IMR-90 (cell line): ENCODE measurements around the gene PRKCE.

Experiments
- BHLHE40 ChIP-seq: fragments of 150-350 bp; IDR thresholded peaks from 2 replicates; pipeline ENCODE4 v1.6.1; 2016; ENCODE audit warnings: mild to moderate bottlenecking, low read depth, low read length
- CEBPB ChIP-seq: IDR thresholded peaks from 2 replicates; pipeline ENCODE4 v1.6.1; 2012; ENCODE audit warnings: low read depth, low read length, improper control_type of control experiment
- CHD1 ChIP-seq: IDR thresholded peaks from 2 replicates; pipeline ENCODE4 v1.6.1; 2012; ENCODE audit warnings: low read depth, low read length, improper control_type of control experiment
- CTCF ChIP-seq: conservative IDR thresholded peaks from 2 replicates; pipeline ENCODE4 v1.5.1; 2012; ENCODE audit warnings: mild to moderate bottlenecking, low read depth, low read length, improper control_type of control experiment
- FOS ChIP-seq: fragments of 150-350 bp; IDR thresholded peaks from 2 replicates; pipeline ENCODE4 v1.6.1; 2016; ENCODE audit warnings: low read depth, low read length
- MAZ ChIP-seq: IDR thresholded peaks from 2 replicates; pipeline ENCODE4 v1.6.1; 2012; ENCODE audit warnings: low read depth, mild to moderate bottlenecking, low read length, improper control_type of control experiment, moderate library complexity, borderline replicate concordance
- MXI1 ChIP-seq: IDR thresholded peaks from 2 replicates; pipeline ENCODE4 v1.6.1; 2012; ENCODE audit warnings: low read depth, mild to moderate bottlenecking, low read length, moderate library complexity, borderline replicate concordance
- NFE2L2 ChIP-seq: fragments of 150-350 bp; IDR thresholded peaks from 2 replicates; pipeline ENCODE4 v1.6.1; 2016; ENCODE audit warnings: low read depth, mild to moderate bottlenecking, low read length
- POLR2A ChIP-seq: IDR thresholded peaks from 2 replicates; pipeline ENCODE4 v1.6.1; 2012; ENCODE audit warnings: mild to moderate bottlenecking, low read depth, low read length
- RAD21 ChIP-seq: IDR thresholded peaks from 2 replicates; pipeline ENCODE4 v1.6.1; 2012; ENCODE audit warnings: low read length, improper control_type of control experiment
- RCOR1 ChIP-seq: IDR thresholded peaks from 2 replicates; pipeline ENCODE4 v1.6.1; 2012; ENCODE audit warnings: mild to moderate bottlenecking, low read length, improper control_type of control experiment; ENCODE audit not compliant: insufficient replicate concordance
- USF2 ChIP-seq: fragments of 150-350 bp; IDR thresholded peaks from 2 replicates; pipeline ENCODE4 v1.6.1; 2017; ENCODE audit warnings: mild to moderate bottlenecking, antibody characterized with exemption, low read length, low read depth

- no peak for TF ChIP-seq CTCF
- TF ChIP-seq POLR2A, result no peak
- no peak for TF ChIP-seq USF2
- TF ChIP-seq BHLHE40, result no peak
- TF ChIP-seq CHD1, result no peak
- no peak for TF ChIP-seq MAZ
- no peak for TF ChIP-seq CEBPB
- no peak for TF ChIP-seq NFE2L2
- no peak for TF ChIP-seq RAD21
- TF ChIP-seq FOS, result no peak
- TF ChIP-seq MXI1, result no peak
- no peak for TF ChIP-seq RCOR1
Observed at GRCh38 chr2:45731141-45731540, 79.7 kb downstream of the PRKCE start.
